Lower lobe of right lung (tissue), 2 donors: ENCODE data around the gene PIP5K1B. TPM values are rescaled to one million over a fixed set of nuclear protein-coding genes. Genes with fewer than 3 reads are reported as not detected.

Source experiments
- ATAC-seq, 2 donors: fragments of 200-7000 bp; cut with Tn5 transposase; one replicate each; pipeline ENCODE4 v1.9.1; 2020 to 2022; ENCODE audit warnings: mild to moderate bottlenecking in 2 of 2, moderate library complexity in 2 of 2
- DNase-seq: peaks from one replicate; pipeline ENCODE4 v3.0.0-alpha.2; 2020
- H3K27ac ChIP-seq: fragments of 200-600 bp; one replicate; pipeline ENCODE4 v1.8.0; 2022
- H3K27me3 ChIP-seq: fragments of 200-600 bp; one replicate; pipeline ENCODE4 v1.8.0; 2022; ENCODE audit warnings: low read depth
- H3K36me3 ChIP-seq: fragments of 200-600 bp; one replicate; pipeline ENCODE4 v1.8.0; 2022; ENCODE audit warnings: mild to moderate bottlenecking
- H3K4me1 ChIP-seq: fragments of 200-600 bp; one replicate; pipeline ENCODE4 v1.8.0; 2022
- H3K4me3 ChIP-seq: fragments of 200-600 bp; one replicate; pipeline ENCODE4 v1.8.0; 2022; ENCODE audit warnings: mild to moderate bottlenecking
- H3K9me3 ChIP-seq: fragments of 200-600 bp; one replicate; pipeline ENCODE4 v1.8.0; 2022
- CTCF ChIP-seq: fragments of 200-600 bp; IDR thresholded peaks from one replicate; pipeline ENCODE4 v1.8.0; 2022; ENCODE audit warnings: antibody characterized with exemption, mild to moderate bottlenecking
- intact Hi-C: fragments of 100-400 bp; cut with DNase I; formaldehyde crosslinking; loops from one replicate; pipeline ENCODE4 v1.11.0; 2022
- total RNA-seq: library from RNA; stranded (reverse); fragmentation: NEBNext Ultra II Directional; extraction: Animal tissue kit (Norgen Biotek cat#: 25700); gene quantifications from one replicate; pipeline ENCODE4 v1.2.1, GENCODE V29; 2021
- donor health status: DM: no; HTN: yes; CAD: no; lungs with severe emphysema.

Gene PIP5K1B
- total RNA-seq, 1 donor from 2014 or later: 35.9 TPM

- Histone ChIP-seq H3K4me1 (peaks cover under 1% of the 10 kb centered on the region), H3K27me3 (no peaks in the 10 kb centered on the region), H3K4me3 (no peak overlapping the region), H3K27ac (no peak overlapping the region), H3K36me3 (no peaks in the 10 kb centered on the region), H3K9me3 (no peaks in the 10 kb centered on the region)
- no peak for TF ChIP-seq CTCF
- DNase-seq: no peak
- ATAC-seq: no peak
- intact Hi-C loops: no loop called here
Observed at GRCh38 chr9:68877219-68877618, 172.2 kb downstream of the PIP5K1B start.

- intact Hi-C loops: no loop called here
- Histone ChIP-seq H3K9me3 (no peaks in the 10 kb centered on the region), H3K27me3 (no peaks in the 10 kb centered on the region), H3K4me1 (no peaks in the 10 kb centered on the region), H3K27ac (no peak overlapping the region), H3K36me3 (no peaks in the 10 kb centered on the region), H3K4me3 (no peak overlapping the region)
- DNase-seq (no peak), ATAC-seq (no peak)
- no peak for TF ChIP-seq CTCF
Observed at GRCh38 chr9:68878450-68878849, 173.4 kb downstream of the PIP5K1B start.

DNA sequence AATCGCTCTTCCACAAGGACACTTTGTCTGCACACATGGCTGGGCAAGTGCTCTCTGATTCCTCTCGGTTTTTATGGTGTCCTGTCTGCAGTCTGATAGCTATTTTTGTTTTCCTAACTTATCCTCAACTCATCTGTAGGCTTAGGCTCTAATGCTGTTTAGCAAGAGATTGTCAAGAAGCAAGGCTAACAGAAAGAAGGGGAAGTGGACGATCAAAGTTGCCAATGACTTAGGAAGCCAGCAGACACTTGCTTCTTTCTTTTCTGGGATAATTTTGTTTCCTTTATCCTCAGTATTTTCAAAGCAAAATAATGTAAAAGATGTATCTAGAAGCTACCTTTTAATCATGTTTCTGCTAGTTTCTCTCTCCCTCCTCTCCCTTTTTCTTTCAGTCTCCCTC, 178.2 kb downstream of the PIP5K1B start:
- intact Hi-C loops: no loop called here
- H3K4me3 ChIP-seq: no peak overlapping the region
- TF ChIP-seq CTCF: no peak
- H3K36me3 ChIP-seq: no peaks in the 10 kb centered on the region
- no peak overlapping the region for H3K27ac ChIP-seq
- ATAC-seq (no peak), DNase-seq (no peak)
- no peaks in the 10 kb centered on the region for H3K4me1 ChIP-seq
- no peaks in the 10 kb centered on the region for H3K9me3 ChIP-seq
- H3K27me3 ChIP-seq: no peaks in the 10 kb centered on the region

DNA sequence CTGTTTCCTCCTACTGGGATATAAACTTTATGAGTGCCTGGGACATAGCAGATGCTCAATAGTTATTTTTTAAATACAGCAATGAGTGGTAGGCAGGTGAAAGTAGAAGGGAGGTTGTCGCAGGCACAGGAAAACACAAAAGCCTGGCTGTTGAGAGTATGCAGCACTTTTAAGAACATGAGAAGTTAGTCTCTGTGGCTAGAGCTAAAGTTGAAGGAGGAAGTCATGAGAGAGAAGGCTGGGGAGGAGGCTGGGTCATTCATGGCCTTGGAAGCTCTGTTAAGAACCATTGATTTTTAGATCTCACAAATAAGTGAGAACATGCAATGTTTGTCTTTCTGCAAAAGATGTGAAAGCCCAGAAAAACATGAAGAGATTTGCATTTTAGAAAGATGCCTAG, 182.2 kb downstream of the PIP5K1B start:
- H3K27me3 ChIP-seq: no peaks in the 10 kb centered on the region
- TF ChIP-seq CTCF: no peak
- DNase-seq (no peak), ATAC-seq (no peak)
- no peak overlapping the region for H3K27ac ChIP-seq
- intact Hi-C loops: no loop called here
- H3K36me3 ChIP-seq: no peaks in the 10 kb centered on the region
- H3K4me1 ChIP-seq: no peaks in the 10 kb centered on the region
- H3K4me3 ChIP-seq: no peak overlapping the region
- no peaks in the 10 kb centered on the region for H3K9me3 ChIP-seq

DNA sequence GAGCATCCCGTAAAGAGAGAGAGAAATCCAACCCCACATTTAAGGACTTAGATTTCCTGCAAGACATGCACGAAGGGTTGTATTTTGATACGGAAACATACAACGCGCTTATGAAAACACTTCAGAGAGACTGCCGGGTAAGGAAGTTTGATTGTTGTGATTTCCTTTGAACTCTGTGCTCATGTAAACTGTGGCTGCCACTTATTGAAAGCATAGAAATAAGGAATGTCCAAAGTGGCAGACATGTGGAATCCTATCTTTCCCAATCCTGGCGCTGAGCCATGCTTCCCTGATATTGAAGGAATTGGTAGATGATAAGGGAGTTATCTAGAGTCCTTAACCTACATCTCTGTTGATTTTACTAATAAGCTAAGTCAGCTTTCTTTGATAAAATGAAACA, 189.5 kb downstream of the PIP5K1B start:
- no peaks in the 10 kb centered on the region for H3K36me3 ChIP-seq
- no peak for ATAC-seq
- H3K4me1 ChIP-seq: peaks cover 31% of the 10 kb centered on the region
- H3K9me3 ChIP-seq: no peaks in the 10 kb centered on the region
- H3K4me3 ChIP-seq: peak overlapping the region; percentile 0
- no peak for TF ChIP-seq CTCF
- H3K27me3 ChIP-seq: no peaks in the 10 kb centered on the region
- intact Hi-C loops: no loop called here
- no peak for DNase-seq
- no peak overlapping the region for H3K27ac ChIP-seq
